Vagina (tissue), 2 donors: ENCODE results near the gene NUTM1. TPM values are rescaled to one million over a fixed set of nuclear protein-coding genes. Genes with fewer than 3 reads are reported as not detected.

Experiments used
- DNase-seq, 2 donors: peaks; one replicate each; pipeline ENCODE4 v3.0.0-alpha.2; 2017; ENCODE audit errors: extremely low spot score in 2 of 2
- H3K27ac ChIP-seq: fragments of 200-600 bp; sonication (generic); one replicate; pipeline ENCODE4 v1.5.1; 2019
- H3K27me3 ChIP-seq: fragments of 200-600 bp; sonication (generic); one replicate; pipeline ENCODE4 v1.5.1; 2019
- H3K36me3 ChIP-seq, 2 donors: fragments of 200-600 bp; sonication (generic); one replicate each; pipeline ENCODE4 v1.5.1; 2017 to 2019
- H3K4me1 ChIP-seq: fragments of 200-600 bp; sonication (generic); one replicate; pipeline ENCODE4 v1.5.1; 2019
- H3K4me3 ChIP-seq, 2 donors: fragments of 200-600 bp; sonication (generic); 1 replicate in 1 of 2; 2 replicates in 1 of 2; pipeline ENCODE4 v1.5.1; 2016 to 2019
- H3K9me3 ChIP-seq: fragments of 200-600 bp; sonication (generic); one replicate; pipeline ENCODE4 v1.5.1; 2019
- CTCF ChIP-seq, 3 experiments: fragments of 450-650 bp in 2 of 3; fragments of 200-600 bp in 1 of 3; sonication (generic) in 1 of 3; IDR thresholded peaks; one replicate each; pipeline ENCODE4 v1.5.1; 2017 to 2019; ENCODE audit warnings: antibody characterized with exemption in 3 of 3, mild to moderate bottlenecking in 2 of 3, moderate library complexity in 2 of 3
- POLR2A ChIP-seq, 2 donors: fragments of 450-650 bp; IDR thresholded peaks; one replicate each; pipeline ENCODE4 v1.6.1; 2017; ENCODE audit warnings: antibody characterized with exemption in 2 of 2, mild to moderate bottlenecking in 2 of 2, moderate library complexity in 2 of 2
- POLR2AphosphoS5 ChIP-seq, 2 donors: sonication (generic); formaldehyde crosslinking; IDR thresholded peaks; one replicate each; pipeline ENCODE4 v1.9.0; 2017; ENCODE audit warnings: antibody characterized with exemption in 2 of 2, mild to moderate bottlenecking in 2 of 2, low read depth in 1 of 2; ENCODE audit not compliant: insufficient read depth in 1 of 2
- intact Hi-C: fragments of 100-400 bp; cut with DNase I; formaldehyde crosslinking; loops from one replicate; pipeline ENCODE4 v1.15.1; 2023
- total RNA-seq: library from RNA; depleted of rRNA; stranded (reverse); fragments of >200 nt; gene quantifications from one replicate; pipeline ENCODE4 v1.2.3, GENCODE V29; 2016

Gene NUTM1
- total RNA-seq, 1 donor from 2014 or later, result not detected

- Histone ChIP-seq H3K4me1 (no peaks in the 10 kb centered on the region), H3K9me3 (no peaks in the 10 kb centered on the region), H3K27ac (no peak overlapping the region), H3K27me3 (no peaks in the 10 kb centered on the region), H3K36me3 (peaks cover 0 to 9% of the 10 kb centered on the region in 2 donors), H3K4me3 (no peak overlapping the region)
- intact Hi-C loops, result no loop called here
- TF ChIP-seq POLR2A (IDR thresholded peaks at IDR 0.05), result no peak
- TF ChIP-seq POLR2AphosphoS5 (IDR thresholded peaks at IDR 0.05; ENCODE audit: insufficient read depth in 1 of 2, low read depth in 1 of 2), result no peak
- no peak for TF ChIP-seq CTCF (IDR thresholded peaks at IDR 0.05)
- DNase-seq, result no peak
Measured at GRCh38 chr15:34353627-34354026, 10.5 kb downstream of the NUTM1 start.

DNA sequence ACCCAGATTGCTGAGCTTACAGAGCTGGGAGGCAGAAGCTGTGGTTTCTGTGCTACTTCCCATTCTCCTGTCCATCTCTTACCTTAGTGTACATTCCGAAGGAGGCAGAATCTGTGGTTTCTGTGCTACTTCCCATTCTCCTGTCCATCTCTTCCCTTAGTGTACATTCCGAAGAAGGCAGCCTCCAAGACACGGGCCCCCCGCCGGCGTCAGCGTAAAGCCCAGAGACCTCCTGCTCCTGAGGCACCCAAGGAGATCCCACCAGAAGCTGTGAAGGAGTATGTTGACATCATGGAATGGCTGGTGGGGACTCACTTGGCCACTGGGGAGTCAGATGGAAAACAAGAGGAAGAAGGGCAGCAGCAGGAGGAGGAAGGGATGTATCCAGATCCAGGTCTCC, 11.2 kb downstream of the NUTM1 start:
- DNase-seq, result no peak
- intact Hi-C loops, result no loop called here
- Histone ChIP-seq H3K27ac (no peak overlapping the region), H3K27me3 (no peaks in the 10 kb centered on the region), H3K36me3 (peaks cover 0 to 9% of the 10 kb centered on the region in 2 donors), H3K4me3 (no peak overlapping the region), H3K4me1 (no peaks in the 10 kb centered on the region), H3K9me3 (no peaks in the 10 kb centered on the region)
- TF ChIP-seq POLR2AphosphoS5 (IDR thresholded peaks at IDR 0.05; ENCODE audit: insufficient read depth in 1 of 2, low read depth in 1 of 2) (no peak), POLR2A (IDR thresholded peaks at IDR 0.05) (no peak), CTCF (IDR thresholded peaks at IDR 0.05) (no peak)

DNA sequence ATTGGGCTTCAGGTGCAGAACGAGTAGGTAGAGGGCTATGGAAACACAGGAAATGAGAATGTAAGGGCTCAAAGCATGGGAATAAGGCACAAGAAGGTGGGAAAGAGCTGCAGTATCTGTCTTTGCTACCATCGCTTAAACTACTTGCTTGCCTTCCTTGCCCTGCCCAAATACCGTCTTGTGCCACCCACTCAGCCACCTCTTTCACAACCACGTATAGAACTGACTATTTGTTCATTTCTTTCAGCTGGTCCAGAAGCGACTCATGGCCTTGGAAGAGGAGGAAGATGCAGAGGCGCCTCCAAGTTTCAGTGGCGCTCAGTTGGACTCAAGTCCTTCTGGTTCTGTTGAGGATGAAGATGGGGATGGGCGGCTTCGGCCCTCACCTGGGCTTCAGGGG, 12.1 kb downstream of the NUTM1 start:
- intact Hi-C loops, result no loop called here

GRCh38 chr15:34357653-34358052, 14.5 kb downstream of the NUTM1 start:
- H3K36me3 ChIP-seq, result peaks cover 0 to 16% of the 10 kb centered on the region in 2 donors

More for the DNA sequence above, 12.1 kb downstream of the NUTM1 start:
- no peak for DNase-seq
- Histone ChIP-seq H3K4me1 (peaks cover 7% of the 10 kb centered on the region), H3K9me3 (no peaks in the 10 kb centered on the region), H3K27ac (no peak overlapping the region), H3K27me3 (no peaks in the 10 kb centered on the region), H3K36me3 (peaks cover 0 to 9% of the 10 kb centered on the region in 2 donors), H3K4me3 (no peak overlapping the region)
- no peak for TF ChIP-seq POLR2A (IDR thresholded peaks at IDR 0.05)
- TF ChIP-seq CTCF (IDR thresholded peaks at IDR 0.05), result no peak
- no peak for TF ChIP-seq POLR2AphosphoS5 (IDR thresholded peaks at IDR 0.05; ENCODE audit: insufficient read depth in 1 of 2, low read depth in 1 of 2)

More at GRCh38 chr15:34357653-34358052, 14.5 kb downstream of the NUTM1 start:
- intact Hi-C loops, result no loop called here
- Histone ChIP-seq H3K9me3 (no peaks in the 10 kb centered on the region), H3K27ac (no peak overlapping the region), H3K4me1 (peaks cover 7% of the 10 kb centered on the region), H3K27me3 (no peaks in the 10 kb centered on the region), H3K4me3 (no peak overlapping the region)
- no peak for DNase-seq
- TF ChIP-seq POLR2AphosphoS5 (IDR thresholded peaks at IDR 0.05; ENCODE audit: insufficient read depth in 1 of 2, low read depth in 1 of 2), result no peak
- no peak for TF ChIP-seq CTCF (IDR thresholded peaks at IDR 0.05)
- no peak for TF ChIP-seq POLR2A (IDR thresholded peaks at IDR 0.05)
